Left ventricle myocardium inferior (tissue), 1 donor: ENCODE measurements around the gene KCNH4. TPM values are rescaled to one million over a fixed set of nuclear protein-coding genes. Genes with fewer than 3 reads are reported as not detected.

ENCODE experiments used
- DNase-seq: peaks from one replicate; pipeline ENCODE4 v3.0.0-alpha.2; 2020
- H3K27ac ChIP-seq: fragments of 200-600 bp; replicated peaks from 2 replicates; pipeline ENCODE4 v1.8.0; 2021
- H3K27me3 ChIP-seq: fragments of 200-600 bp; 2 replicates; pipeline ENCODE4 v1.8.0; 2021; ENCODE audit warnings: low read depth
- H3K36me3 ChIP-seq: fragments of 200-600 bp; 2 replicates; pipeline ENCODE4 v1.8.0; 2021
- H3K4me1 ChIP-seq: fragments of 200-600 bp; 2 replicates; pipeline ENCODE4 v1.8.0; 2021
- H3K4me3 ChIP-seq: fragments of 200-600 bp; 2 replicates; pipeline ENCODE4 v1.8.0; 2021; ENCODE audit warnings: mild to moderate bottlenecking, moderate library complexity
- H3K9me3 ChIP-seq: fragments of 200-600 bp; replicated peaks from 2 replicates; pipeline ENCODE4 v1.8.0; 2021
- CTCF ChIP-seq: fragments of 200-600 bp; IDR thresholded peaks from 2 replicates; pipeline ENCODE4 v1.8.0; 2021; ENCODE audit warnings: antibody characterized with exemption, mild to moderate bottlenecking, borderline replicate concordance
- intact Hi-C: fragments of 100-400 bp; cut with micrococcal nuclease; formaldehyde crosslinking; loops from one replicate; pipeline ENCODE4 v1.11.0; 2022
- total RNA-seq: library from RNA; stranded (reverse); fragmentation: NEBNext Ultra II Directional; extraction: Animal tissue kit (Norgen Biotek cat#: 25700); gene quantifications from one replicate; pipeline ENCODE4 v1.2.1, GENCODE V29; 2021
- donor health status: DM: no; HTN: yes; CAD: no; lungs with severe emphysema.

The KCNH4 gene
- total RNA-seq, 1 donor from 2014 or later = 0.16 TPM

GRCh38 chr17:42163113-42163512 lies 17.8 kb downstream of the KCNH4 start:
- no peaks in the 10 kb centered on the region for H3K9me3 ChIP-seq
- H3K4me1 ChIP-seq = no peaks in the 10 kb centered on the region
- no peak for DNase-seq
- no peaks in the 10 kb centered on the region for H3K27me3 ChIP-seq
- no peak overlapping the region for H3K4me3 ChIP-seq
- no peak overlapping the region for H3K27ac ChIP-seq
- intact Hi-C loops = no loop called here
- no peaks in the 10 kb centered on the region for H3K36me3 ChIP-seq
- TF ChIP-seq CTCF = peak; percentile 46

DNA sequence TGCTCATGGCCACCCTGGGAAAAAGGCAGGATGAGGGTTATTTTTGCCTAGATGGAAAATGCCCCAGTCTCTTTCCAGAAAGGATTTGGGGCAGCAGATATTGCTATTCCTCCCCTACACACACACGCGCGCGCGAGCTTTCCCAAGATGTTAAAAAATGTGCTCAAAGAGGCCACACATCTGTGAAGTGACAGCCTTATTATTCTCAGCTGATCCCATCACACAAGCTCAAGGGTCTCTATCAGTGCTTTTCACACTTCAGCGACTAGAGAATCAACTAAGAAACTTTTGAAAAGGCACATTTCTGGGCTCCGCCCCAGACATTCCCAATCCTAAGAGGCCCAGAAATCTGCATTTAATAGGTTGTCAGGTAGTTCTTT lies 20.4 kb downstream of the KCNH4 start:
- Histone ChIP-seq H3K9me3 (no peaks in the 10 kb centered on the region), H3K4me3 (no peak overlapping the region), H3K27me3 (no peaks in the 10 kb centered on the region), H3K27ac (no peak overlapping the region), H3K36me3 (no peaks in the 10 kb centered on the region), H3K4me1 (peaks cover 3% of the 10 kb centered on the region)
- intact Hi-C loops = no loop called here
- DNase-seq = no peak
- TF ChIP-seq CTCF = no peak

GRCh38 chr17:42159796-42160530 lies 21.0 kb downstream of the KCNH4 start:
- H3K27me3 ChIP-seq = no peaks in the 10 kb centered on the region
- intact Hi-C loops = no loop called here
- DNase-seq = no peak

DNA sequence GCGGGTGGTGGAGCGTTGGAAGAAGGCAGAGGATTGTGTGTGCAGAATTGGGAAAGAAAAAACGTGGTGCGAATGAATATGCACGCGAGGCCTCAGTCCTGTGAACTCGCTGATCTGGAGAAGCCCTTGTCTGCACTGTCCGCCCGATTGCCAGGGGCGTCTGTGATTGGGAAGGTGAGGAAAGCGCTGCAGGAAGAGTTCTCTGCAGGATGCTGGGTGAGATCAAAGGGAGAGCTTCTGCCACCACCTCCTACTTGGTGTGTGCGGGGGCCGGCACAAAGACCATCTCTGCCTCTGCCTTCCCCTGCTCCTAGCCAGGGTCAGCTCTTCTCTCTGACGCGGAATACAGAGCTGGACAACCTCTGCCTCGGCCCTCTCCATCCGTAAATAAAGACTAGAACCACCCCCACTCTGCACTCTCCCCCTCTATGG lies 25.3 kb downstream of the KCNH4 start:
- Histone ChIP-seq H3K4me3 (peak overlapping the region; percentile 100), H3K9me3 (no peaks in the 10 kb centered on the region), H3K4me1 (peaks cover 49% of the 10 kb centered on the region), H3K36me3 (peaks cover 6% of the 10 kb centered on the region), H3K27ac (peak overlapping the region; percentile 91), H3K27me3 (no peaks in the 10 kb centered on the region)
- intact Hi-C loops = no loop called here
- no peak for TF ChIP-seq CTCF
- no peak for DNase-seq

More at GRCh38 chr17:42159796-42160530, 21.0 kb downstream of the KCNH4 start:
- no peak overlapping the region for H3K27ac ChIP-seq
- H3K36me3 ChIP-seq = no peaks in the 10 kb centered on the region
- H3K9me3 ChIP-seq = no peaks in the 10 kb centered on the region
- peaks cover 7% of the 10 kb centered on the region for H3K4me1 ChIP-seq
- H3K4me3 ChIP-seq = no peak overlapping the region
- no peak for TF ChIP-seq CTCF

DNA sequence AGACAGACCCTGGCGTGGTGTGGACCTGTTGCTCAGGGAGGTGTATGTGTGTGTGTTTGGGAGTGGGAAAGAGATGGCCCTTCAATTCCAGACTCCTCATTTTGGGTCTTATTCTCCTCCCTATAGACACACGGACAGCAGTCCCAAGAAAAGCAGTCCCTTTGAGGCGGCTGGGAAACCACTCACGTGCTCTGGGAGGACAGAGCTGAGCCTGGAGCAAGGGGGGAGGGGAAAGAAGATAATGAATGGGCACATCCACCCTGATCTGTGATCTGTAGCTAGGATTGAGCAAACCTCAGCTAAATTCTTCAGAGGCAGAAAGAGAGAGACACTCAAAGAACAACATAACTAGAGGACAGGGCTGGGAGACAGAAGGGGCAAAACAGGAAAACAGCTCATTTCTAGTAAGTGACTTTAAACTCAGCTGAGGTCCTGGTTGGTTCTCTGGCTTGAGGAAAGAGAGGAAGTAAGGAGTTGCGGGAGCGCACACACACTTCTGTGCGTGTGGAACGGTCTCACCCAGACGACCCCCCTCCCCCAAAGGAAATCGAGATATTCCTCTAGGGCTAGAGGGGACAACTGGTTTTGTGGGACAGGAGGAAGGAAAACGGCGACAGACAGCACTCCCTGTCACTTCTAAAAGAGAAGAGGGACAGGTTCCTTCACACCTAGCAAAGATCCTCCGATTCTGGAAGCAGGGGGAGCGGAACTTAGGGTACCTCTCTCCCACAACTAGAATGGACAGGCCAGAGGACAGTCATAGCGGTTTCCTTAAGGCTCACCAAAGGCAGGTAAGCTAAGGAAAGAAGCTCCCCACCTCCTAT lies 26.8 kb downstream of the KCNH4 start:
- Histone ChIP-seq H3K27me3 (no peaks in the 10 kb centered on the region), H3K4me3 (peak overlapping the region; percentile 100), H3K36me3 (peaks cover 7% of the 10 kb centered on the region), H3K9me3 (no peaks in the 10 kb centered on the region), H3K27ac (peak overlapping the region; percentile 91), H3K4me1 (peaks cover 62% of the 10 kb centered on the region)
- TF ChIP-seq CTCF = no peak
- DNase-seq = no peak
- intact Hi-C loops = no loop called here
